CD14-positive monocyte (primary cell): ENCODE measurements around the gene ZNF783. TPM values are rescaled to one million over a fixed set of nuclear protein-coding genes. Genes with fewer than 3 reads are reported as not detected.

Experiments used
- DNase-seq, 3 donors: peaks; one replicate each; pipeline ENCODE4 v3.0.0-alpha.2; 2011 to 2022
- H2AFZ ChIP-seq: 2 replicates; pipeline ENCODE4 v1.6.0; 2012; ENCODE audit warnings: mild to moderate bottlenecking, low read depth, low read length, inconsistent platforms; ENCODE audit not compliant: insufficient read depth, poor library complexity, severe bottlenecking
- H3K27ac ChIP-seq, 2 donors: 1 replicate in 1 of 2; 2 replicates in 1 of 2; pipeline ENCODE4 v1.5.1; 2012 to 2013; ENCODE audit warnings: low read length in 2 of 2, control low read depth in 1 of 2, inconsistent platforms in 1 of 2, low read depth in 1 of 2, mild to moderate bottlenecking in 1 of 2
- H3K27me3 ChIP-seq, 2 donors: one replicate each; pipeline versions ENCODE4 v1.6.0 to v1.6.1; 2011 to 2013; ENCODE audit warnings: low read length in 2 of 2; ENCODE audit not compliant: control insufficient read depth in 2 of 2, insufficient read depth in 2 of 2
- H3K36me3 ChIP-seq, 2 donors: replicated peaks in 1 of 2; 1 replicate in 1 of 2; 2 replicates in 1 of 2; pipeline versions ENCODE4 v1.5.1 to v1.6.1; 2012 to 2013; ENCODE audit warnings: low read length in 2 of 2, control low read depth in 1 of 2, inconsistent platforms in 1 of 2, mild to moderate bottlenecking in 1 of 2; ENCODE audit not compliant: insufficient read depth in 2 of 2, control insufficient read depth in 1 of 2
- H3K4me1 ChIP-seq, 2 donors: 1 replicate in 1 of 2; 2 replicates in 1 of 2; pipeline versions ENCODE4 v1.5.1 to v1.6.1; 2012 to 2013; ENCODE audit warnings: low read length in 2 of 2, control low read depth in 1 of 2, inconsistent platforms in 1 of 2, mild to moderate bottlenecking in 1 of 2, moderate library complexity in 1 of 2; ENCODE audit not compliant: insufficient read depth in 2 of 2, control insufficient read depth in 1 of 2
- H3K4me2 ChIP-seq: replicated peaks from 2 replicates; pipeline ENCODE3; 2012; ENCODE audit warnings: low read length, moderate library complexity, mild to moderate bottlenecking; ENCODE audit not compliant: poor library complexity, severe bottlenecking; ENCODE audit errors: extremely low read depth
- H3K4me3 ChIP-seq, 3 experiments: fragments of 200-600 bp in 1 of 3; sonication (generic) in 1 of 3; replicated peaks in 1 of 3; 1 replicate in 2 of 3; 2 replicates in 1 of 3; pipeline ENCODE4 v1.5.1; 2011 to 2013; ENCODE audit warnings: low read length in 3 of 3, mild to moderate bottlenecking in 3 of 3, control low read depth in 2 of 3, low read depth in 2 of 3, inconsistent platforms in 1 of 3, moderate library complexity in 1 of 3
- H3K79me2 ChIP-seq: 2 replicates; pipeline ENCODE4 v1.6.0; 2012; ENCODE audit warnings: mild to moderate bottlenecking, control low read depth, inconsistent platforms, low read length, moderate library complexity; ENCODE audit not compliant: insufficient read depth
- H3K9ac ChIP-seq: 2 replicates; pipeline ENCODE4 v1.6.0; 2017; ENCODE audit warnings: low read length, mild to moderate bottlenecking; ENCODE audit not compliant: insufficient read depth, poor library complexity, severe bottlenecking
- H3K9me3 ChIP-seq, 2 donors: replicated peaks in 1 of 2; 1 replicate in 1 of 2; 2 replicates in 1 of 2; pipeline versions ENCODE4 v1.5.1 to v1.6.1; 2012 to 2013; ENCODE audit warnings: low read length in 2 of 2, control low read depth in 1 of 2; ENCODE audit not compliant: control insufficient read depth in 1 of 2, insufficient read depth in 1 of 2
- H4K20me1 ChIP-seq: 2 replicates; pipeline ENCODE4 v1.6.0; 2012; ENCODE audit warnings: mild to moderate bottlenecking, low read length, control low read depth, moderate library complexity; ENCODE audit not compliant: insufficient read depth
- H3K27ac Mint-ChIP-seq, 7 donors: one replicate each; pipeline ENCODE4 v1.8.0; 2020; ENCODE audit warnings: mild to moderate bottlenecking in 7 of 7, mixed read lengths in 7 of 7, moderate library complexity in 6 of 7, inconsistent platforms in 2 of 7
- H3K27me3 Mint-ChIP-seq, 3 donors: one replicate each; pipeline ENCODE4 v1.8.0; 2021 to 2022; ENCODE audit warnings: low read depth in 3 of 3, mild to moderate bottlenecking in 3 of 3, mixed read lengths in 3 of 3, moderate library complexity in 3 of 3, inconsistent platforms in 1 of 3
- H3K36me3 Mint-ChIP-seq, 2 donors: one replicate each; pipeline ENCODE4 v1.8.0; 2020; ENCODE audit warnings: mixed read lengths in 2 of 2, inconsistent platforms in 1 of 2, mild to moderate bottlenecking in 1 of 2
- H3K4me1 Mint-ChIP-seq: one replicate; pipeline ENCODE4 v1.8.0; 2020; ENCODE audit warnings: mild to moderate bottlenecking, mixed read lengths
- H3K4me3 Mint-ChIP-seq, 2 donors: one replicate each; pipeline ENCODE4 v1.8.0; 2020; ENCODE audit warnings: mild to moderate bottlenecking in 2 of 2, mixed read lengths in 2 of 2, moderate library complexity in 1 of 2
- H3K9me3 Mint-ChIP-seq, 7 donors: one replicate each; pipeline ENCODE4 v1.8.0; 2020 to 2022; ENCODE audit warnings: mixed read lengths in 7 of 7, mild to moderate bottlenecking in 6 of 7, moderate library complexity in 6 of 7, inconsistent platforms in 2 of 7
- WGBS: methylation state at CpG from one replicate; pipeline ENCODE4 v1.1.5; 2013; ENCODE audit warnings: missing lambda C conversion rate; ENCODE audit not compliant: insufficient coverage; 5-methylcytosine and 5-hydroxymethylcytosine counted together
- intact Hi-C, 2 donors: fragments of 100-400 bp; cut with micrococcal nuclease; formaldehyde crosslinking; loops; one replicate each; pipeline versions ENCODE4 v1.15.0 to v1.15.1; 2023
- polyA plus RNA-seq, 3 donors: library from polyadenylated mRNA; depleted of rRNA in 1 of 3; unstranded in 2 of 3; stranded (reverse) in 1 of 3; fragments of 300-500 nt in 2 of 3; fragments of >200 nt in 1 of 3; fragmentation: Illumina TruSeq in 2 of 3; gene quantifications; 1 replicate in 2 of 3; 2 replicates in 1 of 3; pipeline ENCODE4 v1.2.3, GENCODE V29; 2012 to 2021
- TF ChIP-seq, protein P1 (sequence below): fragments of 200-600 bp; IDR thresholded peaks from one replicate; pipeline ENCODE4 v1.8.0; 2022; ENCODE audit warnings: antibody characterized with exemption, mild to moderate bottlenecking

Gene ZNF783
- polyA plus RNA-seq, 3 donors: 1.2 to 16.7 (median 1.5) TPM

DNA sequence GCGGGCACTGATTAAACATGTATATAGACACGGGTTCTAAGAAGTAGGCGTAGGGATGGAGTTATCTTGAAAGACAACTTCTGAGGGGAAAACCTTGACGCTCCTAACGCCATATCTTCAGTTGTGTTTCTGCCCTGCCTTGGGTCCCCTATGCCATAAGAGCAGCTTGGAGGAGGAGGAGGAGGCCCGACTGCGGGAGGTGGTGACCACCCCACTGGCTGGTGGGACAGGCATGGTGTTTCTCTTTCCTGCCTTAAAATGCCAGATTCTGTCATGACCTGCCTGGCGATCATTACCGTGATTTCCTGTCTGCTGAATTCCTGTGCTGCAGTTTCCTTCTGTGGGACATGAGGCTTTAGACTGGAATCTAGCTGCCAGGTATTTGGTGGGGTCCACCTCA lies 15.9 kb downstream of the ZNF783 start:
- peak overlapping the region in 1 of 7 donors; percentile 26 for H3K27ac Mint-ChIP-seq
- H3K36me3 Mint-ChIP-seq: peaks cover 56 to 83% of the 10 kb centered on the region in 2 donors
- Histone ChIP-seq H3K79me2 (no peaks in the 10 kb centered on the region), H3K4me2 (no peak overlapping the region), H3K4me3 (no peak overlapping the region), H3K4me1 (no peaks in the 10 kb centered on the region), H4K20me1 (peaks cover 5% of the 10 kb centered on the region), H3K9me3 (no peaks in the 10 kb centered on the region), H3K36me3 (peaks cover 43 to 60% of the 10 kb centered on the region in 2 donors), H2AFZ (no peak overlapping the region), H3K9ac (no peak overlapping the region), H3K27me3 (no peaks in the 10 kb centered on the region), H3K27ac (no peak overlapping the region)
- no peak overlapping the region for H3K4me3 Mint-ChIP-seq
- 97% methylated on average over 9 of the region's 9 CpGs for WGBS
- H3K4me1 Mint-ChIP-seq: no peaks in the 10 kb centered on the region
- intact Hi-C loops: no loop called here
- peaks cover 0 to 1% (median 0%) of the 10 kb centered on the region in 3 donors for H3K27me3 Mint-ChIP-seq
- no peak for DNase-seq
- peaks cover 0 to 3% (median 0%) of the 10 kb centered on the region in 7 donors for H3K9me3 Mint-ChIP-seq
- TF ChIP-seq, protein P1, sequence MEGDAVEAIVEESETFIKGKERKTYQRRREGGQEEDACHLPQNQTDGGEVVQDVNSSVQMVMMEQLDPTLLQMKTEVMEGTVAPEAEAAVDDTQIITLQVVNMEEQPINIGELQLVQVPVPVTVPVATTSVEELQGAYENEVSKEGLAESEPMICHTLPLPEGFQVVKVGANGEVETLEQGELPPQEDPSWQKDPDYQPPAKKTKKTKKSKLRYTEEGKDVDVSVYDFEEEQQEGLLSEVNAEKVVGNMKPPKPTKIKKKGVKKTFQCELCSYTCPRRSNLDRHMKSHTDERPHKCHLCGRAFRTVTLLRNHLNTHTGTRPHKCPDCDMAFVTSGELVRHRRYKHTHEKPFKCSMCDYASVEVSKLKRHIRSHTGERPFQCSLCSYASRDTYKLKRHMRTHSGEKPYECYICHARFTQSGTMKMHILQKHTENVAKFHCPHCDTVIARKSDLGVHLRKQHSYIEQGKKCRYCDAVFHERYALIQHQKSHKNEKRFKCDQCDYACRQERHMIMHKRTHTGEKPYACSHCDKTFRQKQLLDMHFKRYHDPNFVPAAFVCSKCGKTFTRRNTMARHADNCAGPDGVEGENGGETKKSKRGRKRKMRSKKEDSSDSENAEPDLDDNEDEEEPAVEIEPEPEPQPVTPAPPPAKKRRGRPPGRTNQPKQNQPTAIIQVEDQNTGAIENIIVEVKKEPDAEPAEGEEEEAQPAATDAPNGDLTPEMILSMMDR: no peak

DNA sequence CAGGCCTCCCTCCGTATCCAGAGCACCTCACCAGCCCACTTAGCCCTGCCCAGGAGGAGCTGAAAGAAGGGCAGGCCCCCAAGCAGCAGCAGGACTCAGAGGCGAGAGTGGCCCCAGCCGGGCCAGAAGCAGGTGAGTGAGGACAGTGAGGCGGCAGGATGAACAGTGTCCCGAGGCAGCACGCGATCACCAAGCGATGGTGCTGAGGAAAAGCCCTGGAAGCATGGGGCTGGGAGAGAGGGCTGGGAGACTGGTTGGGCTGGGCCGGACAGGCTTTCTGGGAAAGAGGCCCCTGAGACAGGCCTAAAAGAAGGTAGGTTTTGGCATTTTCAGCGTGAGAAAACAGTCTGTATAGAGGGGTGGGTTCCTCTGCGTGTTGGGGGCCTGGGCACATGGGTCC lies 16.4 kb downstream of the ZNF783 start:
- no peak for DNase-seq
- Histone ChIP-seq H3K4me2 (no peak overlapping the region), H3K9me3 (no peaks in the 10 kb centered on the region), H4K20me1 (peaks cover 4% of the 10 kb centered on the region), H2AFZ (no peak overlapping the region), H3K27ac (no peak overlapping the region), H3K4me3 (no peak overlapping the region), H3K36me3 (peaks cover 43 to 55% of the 10 kb centered on the region in 2 donors), H3K79me2 (no peaks in the 10 kb centered on the region), H3K27me3 (no peaks in the 10 kb centered on the region), H3K9ac (no peak overlapping the region), H3K4me1 (no peaks in the 10 kb centered on the region)
- no peak overlapping the region for H3K4me3 Mint-ChIP-seq
- peaks cover 51 to 77% of the 10 kb centered on the region in 2 donors for H3K36me3 Mint-ChIP-seq
- TF ChIP-seq, protein P1: no peak
- peak overlapping the region in 2 of 7 donors; percentile 26 to 76 for H3K27ac Mint-ChIP-seq
- 98% methylated on average over 10 of the region's 11 CpGs for WGBS
- no peaks in the 10 kb centered on the region for H3K4me1 Mint-ChIP-seq
- peaks cover 0 to 3% (median 0%) of the 10 kb centered on the region in 7 donors for H3K9me3 Mint-ChIP-seq
- intact Hi-C loops: no loop called here
- H3K27me3 Mint-ChIP-seq: peaks cover 0 to 1% (median 0%) of the 10 kb centered on the region in 3 donors
